Panc1 (cell line): Measurements from ENCODE around the gene PIGX. TPM values are rescaled to one million over a fixed set of nuclear protein-coding genes. Genes with fewer than 3 reads are reported as not detected.

Experiments
- ATAC-seq: fragments of 200-7000 bp; cut with Tn5 transposase; 2 replicates; pipeline ENCODE4 v1.9.1; 2020; ENCODE audit warnings: mild to moderate bottlenecking, moderate library complexity
- BruUV-seq: library from RNA; stranded (reverse); fragments of 400-500 nt; replicated peaks from 2 replicates; lab custom pipeline; 2021; lab: Mats Ljungman, UMichigan
- CTCF ChIA-PET: fragments of 300-600 bp; sonication (Branson Sonifier 250); formaldehyde crosslinking; loops from one replicate; lab custom pipeline; 2022; ENCODE audit warnings: antibody characterized with exemption; lab: Charles Lee
- POLR2A ChIA-PET: fragments of 300-600 bp; sonication (Branson Sonifier 250); formaldehyde crosslinking; loops from one replicate; lab custom pipeline; 2022; ENCODE audit warnings: antibody characterized with exemption; lab: Charles Lee
- DNase-seq: peaks from one replicate; pipeline ENCODE4 v3.0.0-alpha.2; 2010; ENCODE audit warnings: low read depth, low spot score
- H3K27ac ChIP-seq: 2 replicates; pipeline ENCODE4 v1.5.1; 2011; ENCODE audit warnings: mild to moderate bottlenecking, low read length, inconsistent platforms
- H3K27me3 ChIP-seq: fragments of 200-500 bp; sonication (Bioruptor generic); 2 replicates; pipeline ENCODE4 v1.6.0; 2014; ENCODE audit warnings: low read length, inconsistent platforms; ENCODE audit not compliant: control insufficient read depth, insufficient read depth
- H3K36me3 ChIP-seq: fragments of 200-500 bp; sonication (Bioruptor generic); 2 replicates; pipeline ENCODE4 v1.5.1; 2014; ENCODE audit warnings: inconsistent platforms, mild to moderate bottlenecking, low read length, moderate library complexity; ENCODE audit not compliant: control insufficient read depth, insufficient read depth
- H3K4me1 ChIP-seq: 2 replicates; pipeline ENCODE4 v1.5.1; 2011; ENCODE audit warnings: inconsistent platforms, mild to moderate bottlenecking, low read length, moderate library complexity; ENCODE audit not compliant: control insufficient read depth, insufficient read depth
- H3K4me3 ChIP-seq, 2 experiments: 2 replicates each; pipeline ENCODE4 v1.5.1; 2011 to 2012; ENCODE audit warnings: low read depth in 2 of 2, low read length in 2 of 2, mild to moderate bottlenecking in 2 of 2, inconsistent platforms in 1 of 2, moderate library complexity in 1 of 2
- H3K9me3 ChIP-seq: fragments of 200-500 bp; sonication (Bioruptor generic); 2 replicates; pipeline ENCODE4 v1.5.1; 2014; ENCODE audit warnings: low read depth, mild to moderate bottlenecking, inconsistent platforms, low read length, moderate library complexity; ENCODE audit not compliant: control insufficient read depth, insufficient read depth
- CTCF ChIP-seq: fragments of 450-650 bp; IDR thresholded peaks from 2 replicates; pipeline ENCODE4 v1.5.1; 2017; ENCODE audit warnings: mild to moderate bottlenecking
- POLR2AphosphoS5 ChIP-seq: IDR thresholded peaks from 2 replicates; pipeline ENCODE4 v1.6.1; 2012; ENCODE audit warnings: mild to moderate bottlenecking, low read depth, low read length, moderate library complexity
- REST ChIP-seq, 2 experiments: IDR thresholded peaks; 2 replicates each; pipeline ENCODE4 v1.6.1; 2011 to 2012; ENCODE audit warnings: low read depth in 2 of 2, control low read depth in 1 of 2, low read length in 1 of 2, mild to moderate bottlenecking in 1 of 2, moderate library complexity in 1 of 2; ENCODE audit not compliant: insufficient read depth in 1 of 2
- SIN3A ChIP-seq: IDR thresholded peaks from 2 replicates; pipeline ENCODE4 v1.6.1; 2012; ENCODE audit warnings: low read depth, mild to moderate bottlenecking, low read length, moderate library complexity, borderline replicate concordance; ENCODE audit not compliant: insufficient read depth
- TCF7L2 ChIP-seq: IDR thresholded peaks from 2 replicates; pipeline ENCODE4 v1.6.1; 2011; ENCODE audit warnings: mild to moderate bottlenecking, low read depth, low read length, inconsistent platforms
- in situ Hi-C: cut with HindIII; loops from 2 replicates; pipeline ENCODE4 v1.10.0; 2016; ENCODE audit warnings: low sequenced_read_pairs, low pct_unique_long_range_greater_than_20kb
- intact Hi-C: fragments of 100-400 bp; cut with micrococcal nuclease; formaldehyde crosslinking; loops from one replicate; pipeline ENCODE4 v1.10.0; 2022; ENCODE audit not compliant: unreplicated experiment
- total RNA-seq: library from RNA; stranded (reverse); gene quantifications from one replicate; pipeline ENCODE4 v1.2.1, GENCODE V29; 2021; ENCODE audit not compliant: unreplicated experiment

The PIGX gene
- total RNA-seq, 1 experiment from 2014 or later = 85.7 TPM

DNA sequence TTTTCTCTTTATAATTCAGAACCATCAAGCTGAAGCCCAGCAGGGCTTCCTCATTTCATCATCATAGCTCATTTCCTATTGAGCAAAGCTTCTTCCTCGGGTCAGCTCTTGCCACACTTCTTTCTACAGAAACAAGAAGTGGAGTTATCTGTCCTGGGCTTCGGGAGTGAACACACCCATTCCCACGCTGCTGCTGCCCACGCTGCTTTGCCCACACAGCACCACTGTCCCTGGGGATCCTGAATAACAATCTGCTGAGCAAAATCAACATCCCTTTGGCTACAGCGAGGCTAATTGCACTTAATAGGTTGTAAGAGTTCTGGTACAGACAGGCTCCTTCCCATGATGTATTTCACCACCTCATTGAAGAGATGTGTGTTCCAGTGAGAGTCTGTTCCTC lies 23.8 kb upstream of the PIGX start:
- H3K4me1 ChIP-seq = peaks cover 7% of the 10 kb centered on the region
- H3K27me3 ChIP-seq = no peaks in the 10 kb centered on the region
- no TSS peak for BruUV-seq
- TF ChIP-seq CTCF = no peak
- intact Hi-C loops (loop anchor here (5.0 kb wide), 1 partner anchor 151 kb away; no protein-coding TSS in a partner anchor), in situ Hi-C loops (no loop called here)
- ATAC-seq = no peak
- no peaks in the 10 kb centered on the region for H3K9me3 ChIP-seq
- CTCF ChIA-PET = no interaction called here
- POLR2A ChIA-PET = no interaction called here
- DNase-seq = no peak
- no peak overlapping the region for H3K4me3 ChIP-seq
- no peak overlapping the region for H3K27ac ChIP-seq
- no peaks in the 10 kb centered on the region for H3K36me3 ChIP-seq

DNA sequence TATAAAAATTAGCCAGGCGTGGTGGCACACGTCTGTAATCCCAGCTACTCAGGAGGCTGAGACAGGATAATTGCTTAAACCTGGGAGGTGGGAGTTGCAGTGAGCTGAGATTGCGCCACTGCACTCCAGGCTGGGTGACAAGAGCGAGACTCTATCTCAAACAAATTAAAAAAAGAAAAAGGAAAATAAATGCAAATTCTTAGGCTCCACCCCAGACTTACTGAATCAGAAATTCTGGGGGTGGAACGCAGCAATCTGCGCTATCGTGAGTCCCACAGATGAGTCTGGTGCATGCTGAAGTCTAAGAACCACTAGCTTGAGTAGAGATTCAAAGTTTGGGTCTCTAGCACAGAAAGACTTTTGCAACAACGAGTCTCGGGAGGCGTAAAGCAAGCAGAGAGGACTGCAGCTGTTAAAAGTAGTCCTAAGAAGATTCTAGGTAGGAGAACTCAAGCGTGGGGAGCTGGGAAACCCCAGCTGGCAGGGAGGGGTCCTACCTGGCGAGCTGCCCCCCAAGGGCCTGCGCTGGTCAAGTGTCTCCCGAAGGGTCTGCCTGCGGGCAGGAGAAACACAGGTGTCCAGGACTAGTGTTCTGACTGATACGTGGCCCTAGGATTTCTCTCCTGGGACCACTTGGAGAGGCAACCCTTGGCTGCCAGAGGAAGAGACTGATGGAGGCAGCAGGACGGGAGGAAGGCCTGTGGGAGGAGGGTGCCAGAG lies 22.1 kb upstream of the PIGX start:
- intact Hi-C loops (loop anchor here (5.0 kb wide), 1 partner anchor 153 kb away; no protein-coding TSS in a partner anchor), in situ Hi-C loops (no loop called here)
- CTCF ChIA-PET = interaction anchor here (0.7 kb wide), 1 partner anchor 1224 kb away, joined by 3 read pairs; no protein-coding TSS in a partner anchor
- DNase-seq (no peak), ATAC-seq (no peak)
- H3K4me3 ChIP-seq = no peak overlapping the region
- H3K27me3 ChIP-seq = no peaks in the 10 kb centered on the region
- no peaks in the 10 kb centered on the region for H3K36me3 ChIP-seq
- H3K27ac ChIP-seq = no peak overlapping the region
- BruUV-seq = no TSS peak
- no peaks in the 10 kb centered on the region for H3K9me3 ChIP-seq
- POLR2A ChIA-PET = interaction anchor here (0.6 kb wide), 3 partner anchors 63 to 411 kb away, joined by 4 read pairs; no protein-coding TSS in a partner anchor
- no peak for TF ChIP-seq CTCF
- TF ChIP-seq SIN3A = no peak
- TF ChIP-seq POLR2AphosphoS5 = no peak
- H3K4me1 ChIP-seq = peaks cover 2% of the 10 kb centered on the region

DNA sequence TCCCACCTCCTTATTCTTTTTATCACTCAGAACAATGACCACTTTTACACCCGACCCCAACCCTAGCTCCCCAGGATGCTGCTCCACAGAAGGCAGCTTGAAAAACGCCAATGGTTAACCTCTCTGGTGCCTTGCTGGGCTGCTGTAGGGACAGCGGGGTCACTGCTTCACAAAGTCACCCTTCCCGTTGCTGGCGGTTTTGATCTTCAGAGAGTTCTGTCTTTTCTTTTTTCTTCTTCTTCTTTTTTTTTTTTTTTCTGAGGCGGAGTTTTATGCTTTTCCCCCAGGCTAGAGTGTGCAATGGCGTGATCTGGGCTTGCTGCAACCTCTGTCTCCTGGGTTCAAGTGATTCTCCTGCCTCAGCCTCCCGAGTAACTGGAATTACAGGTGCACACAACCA lies 20.8 kb upstream of the PIGX start:
- H3K36me3 ChIP-seq = no peaks in the 10 kb centered on the region
- H3K4me3 ChIP-seq = no peak overlapping the region
- intact Hi-C loops = no loop called here
- H3K4me1 ChIP-seq = no peaks in the 10 kb centered on the region
- in situ Hi-C loops = no loop called here
- no peaks in the 10 kb centered on the region for H3K27me3 ChIP-seq
- CTCF ChIA-PET = interaction anchor here (0.6 to 0.7 kb wide), 2 partner anchors 21 to 424 kb away, joined by 3 to 7 read pairs; no protein-coding TSS in a partner anchor
- BruUV-seq = no TSS peak
- no peak for TF ChIP-seq TCF7L2
- TF ChIP-seq POLR2AphosphoS5 = no peak
- TF ChIP-seq SIN3A = no peak
- no peak for TF ChIP-seq REST (IDR thresholded peaks at IDR 0.05; ENCODE audit: insufficient read depth in 1 of 2, low read depth in 2 of 2, low read length in 1 of 2)
- no peak for TF ChIP-seq CTCF
- no peak overlapping the region for H3K27ac ChIP-seq
- DNase-seq (no peak), ATAC-seq (no peak)
- H3K9me3 ChIP-seq = no peaks in the 10 kb centered on the region
- POLR2A ChIA-PET = interaction anchor here (0.5 kb wide), 1 partner anchor 21 kb away, joined by 4 read pairs; no protein-coding TSS in a partner anchor
